Left lung (tissue), 10 donors: ENCODE results near the gene VSTM5. TPM values are rescaled to one million over a fixed set of nuclear protein-coding genes. Genes with fewer than 3 reads are reported as not detected.

Experiments
- ATAC-seq: fragments of 200-7000 bp; cut with Tn5 transposase; one replicate; pipeline ENCODE4 v1.9.1; 2020; ENCODE audit warnings: moderate library complexity
- DNase-seq, 4 donors: peaks; one replicate each; pipeline ENCODE4 v3.0.0-alpha.2; 2013 to 2020
- H3K27ac ChIP-seq, 2 donors: fragments of 200-600 bp; sonication (generic) in 1 of 2; one replicate each; pipeline versions ENCODE4 v1.5.0 to v1.8.0; 2020 to 2021
- H3K27me3 ChIP-seq, 2 donors: fragments of 200-600 bp; sonication (generic) in 1 of 2; one replicate each; pipeline versions ENCODE4 v1.5.0 to v1.8.0; 2020 to 2021
- H3K36me3 ChIP-seq, 2 donors: fragments of 200-600 bp; sonication (generic) in 1 of 2; one replicate each; pipeline versions ENCODE4 v1.5.0 to v1.8.0; 2020 to 2021
- H3K4me1 ChIP-seq, 2 donors: fragments of 200-600 bp; one replicate each; pipeline ENCODE4 v1.8.0; 2021
- H3K4me3 ChIP-seq, 2 donors: fragments of 200-600 bp; sonication (generic) in 1 of 2; one replicate each; pipeline versions ENCODE4 v1.5.0 to v1.8.0; 2020 to 2021; ENCODE audit warnings: mild to moderate bottlenecking in 1 of 2
- H3K9me3 ChIP-seq, 2 donors: fragments of 200-600 bp; sonication (generic) in 1 of 2; one replicate each; pipeline versions ENCODE4 v1.5.0 to v1.8.0; 2020 to 2021
- CTCF ChIP-seq, 2 donors: fragments of 200-600 bp; sonication (generic) in 1 of 2; IDR thresholded peaks; one replicate each; pipeline versions ENCODE4 v1.5.0 to v1.8.0; 2021; ENCODE audit warnings: antibody characterized with exemption in 2 of 2
- intact Hi-C, 2 donors: fragments of 100-400 bp; cut with DNase I; formaldehyde crosslinking; loops; one replicate each; pipeline versions ENCODE4 v1.11.2 to v1.14.2; 2022
- polyA plus RNA-seq, 6 donors: library from polyadenylated mRNA; unstranded; fragments of 120-200 nt; gene quantifications; one replicate each; pipeline ENCODE4 v1.2.1, GENCODE V29; 2013; ENCODE audit not compliant: insufficient read length in 6 of 6
- total RNA-seq, 2 donors: library from RNA; stranded (reverse); fragmentation: NEBNext Ultra II Directional; extraction: Animal tissue kit (Norgen Biotek cat#: 25700); gene quantifications; one replicate each; pipeline ENCODE4 v1.2.1, GENCODE V29; 2021
- donor health status: DM: no; HTN: yes; CAD: no.
- donor health status: DM: no; HTN: no; CAD: no.

Gene VSTM5
- total and polyA plus RNA-seq, 8 donors, result 0.16 to 1.1 (median 0.62) TPM

GRCh38 chr11:93772123-93772522, 78.3 kb downstream of the VSTM5 start:
- Histone ChIP-seq H3K9me3 (peaks cover 0 to 9% of the 10 kb centered on the region in 2 donors), H3K4me3 (no peak overlapping the region), H3K27ac (no peak overlapping the region), H3K4me1 (no peaks in the 10 kb centered on the region), H3K27me3 (no peaks in the 10 kb centered on the region), H3K36me3 (no peaks in the 10 kb centered on the region)
- TF ChIP-seq CTCF (IDR thresholded peaks at IDR 0.05), result no peak
- intact Hi-C loops, result no loop called here
- DNase-seq, result no peak
- ATAC-seq, result no peak

- no peak for ATAC-seq
- H3K36me3 ChIP-seq, result no peaks in the 10 kb centered on the region
- H3K4me1 ChIP-seq, result no peaks in the 10 kb centered on the region
- no peak overlapping the region for H3K27ac ChIP-seq
- H3K27me3 ChIP-seq, result no peaks in the 10 kb centered on the region
- H3K4me3 ChIP-seq, result no peak overlapping the region
- peaks cover 0 to 11% of the 10 kb centered on the region in 2 donors for H3K9me3 ChIP-seq
- intact Hi-C loops, result no loop called here
- DNase-seq, result no peak
- no peak for TF ChIP-seq CTCF (IDR thresholded peaks at IDR 0.05)
Observed at GRCh38 chr11:93770160-93770559, 80.3 kb downstream of the VSTM5 start.

Other genes starting within 250 kb of the VSTM5 start
- gene CEP295, start 188.9 kb downstream of the VSTM5 start, total RNA-seq, result 10 to 100 TPM; 10.5 to 11.3 TPM
- 10 to 100 TPM; 20.5 to 28.0 (median 24.5) TPM for gene CEP295, start 188.9 kb downstream of the VSTM5 start, polyA plus RNA-seq
- gene TAF1D, start 109.1 kb downstream of the VSTM5 start, total RNA-seq, result 100 to 1,000 TPM in 1 of 2 donors, 10 to 100 TPM in 1; 78.9 to 104 TPM
- gene TAF1D, start 109.1 kb downstream of the VSTM5 start, polyA plus RNA-seq, result 100 to 1,000 TPM; 131 to 242 (median 183) TPM
- gene C11orf54, start 108.9 kb downstream of the VSTM5 start, total RNA-seq, result 10 to 100 TPM; 21.7 to 27.2 TPM
- gene C11orf54, start 108.9 kb downstream of the VSTM5 start, polyA plus RNA-seq, result 10 to 100 TPM; 39.9 to 73.6 (median 63.4) TPM
- 10 to 100 TPM; 26.3 to 29.4 TPM for gene MED17, start 66.3 kb downstream of the VSTM5 start, total RNA-seq
- 10 to 100 TPM; 41.3 to 46.0 (median 44.3) TPM for gene MED17, start 66.3 kb downstream of the VSTM5 start, polyA plus RNA-seq
- gene HEPHL1, start 170.7 kb upstream of the VSTM5 start, total RNA-seq, result not detected
- under 1 TPM in 3 of 6 donors, not detected in 3; 0.06 to 0.21 (median 0.14) TPM for gene HEPHL1, start 170.7 kb upstream of the VSTM5 start, polyA plus RNA-seq